H9 (cell line): Measurements from ENCODE around the gene TFG. TPM values are rescaled to one million over a fixed set of nuclear protein-coding genes. Genes with fewer than 3 reads are reported as not detected.

Source experiments
- DNase-seq: peaks from one replicate; pipeline ENCODE4 v3.0.0-alpha.2; 2017
- H2AFZ ChIP-seq: one replicate; pipeline ENCODE4 v1.6.1; 2013; ENCODE audit warnings: mild to moderate bottlenecking, low read length, control low read depth, moderate library complexity
- H2AK5ac ChIP-seq: 2 replicates; pipeline ENCODE4 v1.6.1; 2013; ENCODE audit warnings: low read length, control low read depth, mixed read lengths; ENCODE audit not compliant: insufficient read length
- H2BK120ac ChIP-seq: one replicate; pipeline ENCODE4 v1.6.1; 2013; ENCODE audit warnings: low read depth, mild to moderate bottlenecking, low read length, control low read depth, inconsistent platforms; ENCODE audit not compliant: poor library complexity, severe bottlenecking
- H2BK12ac ChIP-seq: 2 replicates; pipeline ENCODE4 v1.6.1; 2013; ENCODE audit warnings: low read length, control low read depth, mixed read lengths, low read depth; ENCODE audit not compliant: insufficient read length
- H2BK15ac ChIP-seq: 2 replicates; pipeline ENCODE4 v1.6.1; 2013; ENCODE audit warnings: low read depth, low read length, control low read depth
- H2BK20ac ChIP-seq: one replicate; pipeline ENCODE4 v1.6.1; 2013; ENCODE audit warnings: low read depth, mild to moderate bottlenecking, low read length, control low read depth, inconsistent platforms; ENCODE audit not compliant: poor library complexity, severe bottlenecking
- H2BK5ac ChIP-seq: 2 replicates; pipeline ENCODE4 v1.6.1; 2013; ENCODE audit warnings: low read length, control low read depth, mixed read lengths; ENCODE audit not compliant: insufficient read length
- H3K14ac ChIP-seq: 2 replicates; pipeline ENCODE4 v1.6.1; 2013; ENCODE audit warnings: low read length, control low read depth; ENCODE audit not compliant: insufficient read depth
- H3K18ac ChIP-seq: 2 replicates; pipeline ENCODE4 v1.6.1; 2013; ENCODE audit warnings: low read depth, mild to moderate bottlenecking, mixed read lengths, low read length, control low read depth; ENCODE audit not compliant: insufficient read length
- H3K23ac ChIP-seq: 2 replicates; pipeline ENCODE4 v1.6.1; 2013; ENCODE audit warnings: low read length, control low read depth, mixed read lengths, low read depth; ENCODE audit not compliant: insufficient read length
- H3K23me2 ChIP-seq: 2 replicates; pipeline ENCODE4 v1.6.1; 2013; ENCODE audit warnings: low read depth, mild to moderate bottlenecking, mixed read lengths, low read length, control low read depth; ENCODE audit not compliant: insufficient read length, poor library complexity, severe bottlenecking
- H3K27ac ChIP-seq: 2 replicates; pipeline ENCODE4 v1.5.1; 2013; ENCODE audit warnings: low read length, control low read depth, mixed read lengths, low read depth; ENCODE audit not compliant: insufficient read length
- H3K27me3 ChIP-seq: 2 replicates; pipeline ENCODE4 v1.6.1; 2013; ENCODE audit warnings: low read length, control low read depth, inconsistent platforms; ENCODE audit not compliant: insufficient read depth
- H3K4ac ChIP-seq: 2 replicates; pipeline ENCODE4 v1.6.1; 2013; ENCODE audit warnings: low read depth, mild to moderate bottlenecking, control low read depth, inconsistent platforms, low read length, moderate library complexity
- H3K4me1 ChIP-seq: 2 replicates; pipeline ENCODE4 v1.6.1; 2013; ENCODE audit warnings: low read length, control low read depth, inconsistent platforms; ENCODE audit not compliant: insufficient read depth
- H3K4me2 ChIP-seq: 2 replicates; pipeline ENCODE4 v1.6.1; 2013; ENCODE audit warnings: low read length, control low read depth, mixed read lengths; ENCODE audit not compliant: insufficient read length, insufficient read depth
- H3K56ac ChIP-seq: 2 replicates; pipeline ENCODE4 v1.6.1; 2013; ENCODE audit warnings: low read depth, mild to moderate bottlenecking, mixed read lengths, low read length, control low read depth; ENCODE audit not compliant: insufficient read length
- H3K79me1 ChIP-seq: 2 replicates; pipeline ENCODE4 v1.6.1; 2013; ENCODE audit warnings: low read depth, mild to moderate bottlenecking, moderate library complexity, low read length, control low read depth, inconsistent platforms; ENCODE audit not compliant: insufficient read depth, poor library complexity, severe bottlenecking
- H3K79me2 ChIP-seq: 2 replicates; pipeline ENCODE4 v1.6.1; 2013; ENCODE audit warnings: low read length, control low read depth, inconsistent platforms; ENCODE audit not compliant: insufficient read depth
- H3K9ac ChIP-seq: 2 replicates; pipeline ENCODE4 v1.6.1; 2013; ENCODE audit warnings: low read length, control low read depth, mixed read lengths; ENCODE audit not compliant: insufficient read length; ENCODE audit errors: extremely low read depth
- H3K9me3 ChIP-seq: one replicate; pipeline ENCODE4 v1.6.1; 2013; ENCODE audit warnings: low read depth, low read length, inconsistent platforms; ENCODE audit not compliant: control insufficient read depth
- H3T11ph ChIP-seq: one replicate; pipeline ENCODE4 v1.6.1; 2013; ENCODE audit warnings: mild to moderate bottlenecking, low read length, control low read depth, inconsistent platforms
- H4K20me1 ChIP-seq: one replicate; pipeline ENCODE4 v1.6.1; 2013; ENCODE audit not compliant: control insufficient read depth, insufficient read length, insufficient read depth
- H4K5ac ChIP-seq: 2 replicates; pipeline ENCODE4 v1.6.1; 2013; ENCODE audit warnings: low read depth, mild to moderate bottlenecking, mixed read lengths, low read length, control low read depth; ENCODE audit not compliant: insufficient read length
- H4K8ac ChIP-seq: replicated peaks from 2 replicates; pipeline ENCODE4 v1.6.1; 2013; ENCODE audit warnings: low read length, control low read depth, mixed read lengths, low read depth; ENCODE audit not compliant: insufficient read length
- H4K91ac ChIP-seq: 2 replicates; pipeline ENCODE4 v1.6.1; 2013; ENCODE audit warnings: low read depth, mild to moderate bottlenecking, moderate library complexity, mixed read lengths, low read length, control low read depth; ENCODE audit not compliant: insufficient read length
- H3K27ac Mint-ChIP-seq, 3 experiments: 2 replicates in 2 of 3; 3 replicates in 1 of 3; pipeline ENCODE4 v1.8.0; 2020 to 2021; ENCODE audit warnings: mixed read lengths in 3 of 3, mild to moderate bottlenecking in 1 of 3, moderate library complexity in 1 of 3
- H3K27me3 Mint-ChIP-seq: 2 replicates; pipeline ENCODE4 v1.8.0; 2021; ENCODE audit warnings: low read depth, mild to moderate bottlenecking, moderate library complexity, mixed read lengths
- H3K36me3 Mint-ChIP-seq, 3 experiments: 2 replicates in 2 of 3; 3 replicates in 1 of 3; pipeline ENCODE4 v1.8.0; 2020 to 2021; ENCODE audit warnings: low read depth in 3 of 3, mixed read lengths in 3 of 3; ENCODE audit not compliant: insufficient read depth in 1 of 3
- H3K4me1 Mint-ChIP-seq, 2 experiments: 2 replicates each; pipeline ENCODE4 v1.8.0; 2020; ENCODE audit warnings: mixed read lengths in 2 of 2
- H3K4me3 Mint-ChIP-seq, 2 experiments: 2 replicates in 1 of 2; 3 replicates in 1 of 2; pipeline ENCODE4 v1.8.0; 2020 to 2021; ENCODE audit warnings: mild to moderate bottlenecking in 2 of 2, mixed read lengths in 2 of 2, moderate library complexity in 1 of 2
- H3K9me3 Mint-ChIP-seq, 2 experiments: 2 replicates in 1 of 2; 3 replicates in 1 of 2; pipeline ENCODE4 v1.8.0; 2020; ENCODE audit warnings: mild to moderate bottlenecking in 2 of 2, mixed read lengths in 2 of 2, moderate library complexity in 1 of 2
- WGBS: extraction: QIAGEN DNeasy Blood & Tissue Kit; methylation state at CpG from one replicate; pipeline ENCODE4 v1.1.7; 2013; ENCODE audit warnings: missing lambda C conversion rate, low lambda C conversion rate, mixed read lengths; ENCODE audit not compliant: insufficient read length; ENCODE audit errors: extremely low coverage; 5-methylcytosine and 5-hydroxymethylcytosine counted together
- total RNA-seq: library from RNA; stranded (reverse); gene quantifications from 2 replicates; pipeline ENCODE4 v1.2.1, GENCODE V29; 2021
- TF ChIP-seq, protein P1 (sequence below): fragments of 200-600 bp; sonication (generic); conservative IDR thresholded peaks from 3 replicates; pipeline ENCODE4 v1.8.0; 2021; ENCODE audit warnings: antibody characterized with exemption, mild to moderate bottlenecking

The TFG gene
- total RNA-seq, 1 experiment from 2014 or later = 80.7 TPM

DNA sequence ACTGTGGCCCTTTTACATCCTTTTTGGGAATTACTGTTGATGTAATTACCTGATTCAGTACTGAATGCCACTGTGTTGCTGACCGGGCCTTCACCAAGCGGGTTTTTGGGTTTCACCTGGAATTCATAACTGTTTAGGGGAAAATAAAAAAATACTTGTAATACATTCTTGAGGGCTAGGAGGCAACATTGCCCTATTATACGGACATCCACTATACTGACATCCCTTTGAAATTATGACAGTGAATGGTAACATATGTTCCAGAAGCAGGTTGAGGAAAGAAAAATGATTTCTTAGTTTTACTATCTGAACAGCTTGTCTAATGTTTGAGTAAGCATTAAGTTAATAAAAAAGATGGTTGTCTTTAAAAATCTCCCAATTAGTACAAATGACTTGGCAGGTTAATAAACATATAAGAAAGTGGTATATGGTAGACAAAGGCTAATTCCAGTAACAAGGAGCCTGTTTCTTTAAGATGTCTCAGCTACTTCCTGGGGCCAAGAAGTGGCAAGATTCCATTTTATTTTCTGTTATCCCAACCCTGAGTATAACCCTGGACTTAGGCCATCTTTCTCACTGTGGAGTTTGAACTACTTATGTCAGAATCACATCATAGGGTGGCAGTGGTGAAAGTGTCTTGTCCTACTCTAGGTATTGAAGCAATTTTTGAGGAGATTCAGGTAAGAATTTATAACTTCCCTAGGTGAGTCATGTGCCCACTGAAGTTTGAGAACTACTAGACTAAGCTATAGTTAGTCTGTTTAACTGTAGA is 45.5 kb downstream of the TFG start:
- Mint-ChIP-seq H3K4me3 (no peak overlapping the region), H3K4me1 (peaks cover 48 to 51% of the 10 kb centered on the region in 2 experiments)

More for the DNA sequence above, 45.5 kb downstream of the TFG start:
- no peaks in the 10 kb centered on the region for H3K27me3 Mint-ChIP-seq
- Histone ChIP-seq H2BK12ac (no peak overlapping the region), H2BK20ac (no peak overlapping the region), H3K4me2 (no peak overlapping the region), H3K23ac (no peak overlapping the region), H3K18ac (no peak overlapping the region), H4K5ac (no peak overlapping the region), H3K4ac (no peak overlapping the region), H4K20me1 (no peaks in the 10 kb centered on the region), H2BK120ac (no peak overlapping the region), H3K79me2 (no peaks in the 10 kb centered on the region), H2BK5ac (no peak overlapping the region), H3K27ac (no peak overlapping the region), H2AK5ac (no peak overlapping the region), H3K56ac (no peak overlapping the region), H3K4me1 (peaks cover 7% of the 10 kb centered on the region; the same call in 1 of the 2 replicates), H3K23me2 (no peaks in the 10 kb centered on the region), H4K91ac (no peak overlapping the region), H3K27me3 (no peaks in the 10 kb centered on the region), H3K9ac (no peak overlapping the region), H3K79me1 (no peaks in the 10 kb centered on the region), H2BK15ac (no peak overlapping the region), H2AFZ (no peak overlapping the region), H3T11ph (no peak overlapping the region), H4K8ac (no peak overlapping the region), H3K14ac (no peak overlapping the region), H3K9me3 (no peaks in the 10 kb centered on the region)
- peaks cover 0 to 15% (median 13%) of the 10 kb centered on the region in 3 experiments; a peak in 5 of 7 replicates for H3K36me3 Mint-ChIP-seq
- no peaks in the 10 kb centered on the region for H3K9me3 Mint-ChIP-seq
- peak overlapping the region in 1 of 3 experiments; percentile 33; a peak in 2 of 7 replicates for H3K27ac Mint-ChIP-seq
- no CpG with 5 or more reads among the region's 3 CpGs for WGBS
- TF ChIP-seq, protein P1, sequence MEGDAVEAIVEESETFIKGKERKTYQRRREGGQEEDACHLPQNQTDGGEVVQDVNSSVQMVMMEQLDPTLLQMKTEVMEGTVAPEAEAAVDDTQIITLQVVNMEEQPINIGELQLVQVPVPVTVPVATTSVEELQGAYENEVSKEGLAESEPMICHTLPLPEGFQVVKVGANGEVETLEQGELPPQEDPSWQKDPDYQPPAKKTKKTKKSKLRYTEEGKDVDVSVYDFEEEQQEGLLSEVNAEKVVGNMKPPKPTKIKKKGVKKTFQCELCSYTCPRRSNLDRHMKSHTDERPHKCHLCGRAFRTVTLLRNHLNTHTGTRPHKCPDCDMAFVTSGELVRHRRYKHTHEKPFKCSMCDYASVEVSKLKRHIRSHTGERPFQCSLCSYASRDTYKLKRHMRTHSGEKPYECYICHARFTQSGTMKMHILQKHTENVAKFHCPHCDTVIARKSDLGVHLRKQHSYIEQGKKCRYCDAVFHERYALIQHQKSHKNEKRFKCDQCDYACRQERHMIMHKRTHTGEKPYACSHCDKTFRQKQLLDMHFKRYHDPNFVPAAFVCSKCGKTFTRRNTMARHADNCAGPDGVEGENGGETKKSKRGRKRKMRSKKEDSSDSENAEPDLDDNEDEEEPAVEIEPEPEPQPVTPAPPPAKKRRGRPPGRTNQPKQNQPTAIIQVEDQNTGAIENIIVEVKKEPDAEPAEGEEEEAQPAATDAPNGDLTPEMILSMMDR = no peak
- no peak for DNase-seq
